H1 (cell line): Measurements from ENCODE around the gene PATJ. TPM values are rescaled to one million over a fixed set of nuclear protein-coding genes. Genes with fewer than 3 reads are reported as not detected.

Experiments used
- JUND ChIP-seq: IDR thresholded peaks from 2 replicates; pipeline ENCODE4 v1.6.1; 2011; ENCODE audit warnings: mild to moderate bottlenecking, improper control_type of control experiment, low read length
- TAF1 ChIP-seq: IDR thresholded peaks from 2 replicates; pipeline ENCODE4 v1.6.1; 2011; ENCODE audit warnings: mild to moderate bottlenecking, low read depth, low read length
- polyA plus RNA-seq, 7 experiments: library from polyadenylated mRNA; depleted of rRNA in 3 of 7; stranded (reverse) in 5 of 7; unstranded in 2 of 7; fragments of >200 nt in 5 of 7; fragments of 200-250 nt in 2 of 7; gene quantifications; 1 replicate in 5 of 7; 2 replicates in 1 of 7; 4 replicates in 1 of 7; pipeline versions ENCODE4 v1.2.1 to v1.2.3, GENCODE V29; 2011 to 2013; ENCODE audit warnings: missing spikeins in 2 of 7, mixed read lengths in 2 of 7
- total RNA-seq: library from RNA; stranded (reverse); fragmentation: NEBNext Ultra II Directional; extraction: Animal tissue kit (Norgen Biotek cat#: 25700); gene quantifications from 2 replicates; pipeline ENCODE4 v1.2.1, GENCODE V29; 2021
- TF ChIP-seq, protein P1 (sequence below): fragments of 300-600 bp; sonication (generic); IDR thresholded peaks from 2 replicates; pipeline ENCODE4 v1.7.1; 2012; ENCODE audit warnings: low read length, moderate library complexity, mild to moderate bottlenecking, inconsistent platforms; ENCODE audit not compliant: insufficient replicate concordance

PATJ gene
- total and polyA plus RNA-seq, 2 of the 8 experiments (the other 6 are each of a cell fraction or from before 2014, with no cell fraction given) = 8.2 to 55.6 TPM

DNA sequence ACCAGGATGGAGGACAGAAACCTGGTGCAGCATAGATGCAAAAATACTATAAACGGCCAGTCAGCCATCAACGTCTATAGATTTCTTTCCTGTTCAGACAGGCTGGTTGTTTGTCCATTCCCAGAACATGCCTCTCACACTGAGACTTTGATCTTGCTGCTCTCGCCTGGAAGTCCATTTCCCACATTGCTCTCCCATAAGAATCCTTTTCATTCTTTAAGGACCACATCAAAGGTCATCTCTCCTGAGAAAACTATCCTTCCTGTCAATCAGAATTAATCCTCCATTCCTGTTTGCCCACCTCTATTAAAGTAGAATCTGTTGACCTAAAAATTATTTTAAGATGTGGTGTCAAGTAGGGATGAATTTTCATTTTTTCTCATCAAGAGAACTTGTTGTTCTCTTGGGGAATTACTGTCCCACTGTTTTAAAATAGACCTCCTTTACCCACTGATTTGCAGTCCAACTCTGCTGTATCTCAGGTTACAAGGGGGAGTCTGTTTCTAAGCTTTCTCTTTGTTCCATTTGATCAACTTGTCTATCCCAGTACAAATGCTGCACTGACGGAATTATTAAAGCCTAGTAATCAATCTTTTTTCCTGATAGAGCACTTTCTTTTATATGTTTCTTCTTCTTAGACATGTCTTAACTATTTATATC lies 172.7 kb downstream of the PATJ start (continued):
- TF ChIP-seq JUND = no peak
- no peak for TF ChIP-seq TAF1
- TF ChIP-seq, protein P1, sequence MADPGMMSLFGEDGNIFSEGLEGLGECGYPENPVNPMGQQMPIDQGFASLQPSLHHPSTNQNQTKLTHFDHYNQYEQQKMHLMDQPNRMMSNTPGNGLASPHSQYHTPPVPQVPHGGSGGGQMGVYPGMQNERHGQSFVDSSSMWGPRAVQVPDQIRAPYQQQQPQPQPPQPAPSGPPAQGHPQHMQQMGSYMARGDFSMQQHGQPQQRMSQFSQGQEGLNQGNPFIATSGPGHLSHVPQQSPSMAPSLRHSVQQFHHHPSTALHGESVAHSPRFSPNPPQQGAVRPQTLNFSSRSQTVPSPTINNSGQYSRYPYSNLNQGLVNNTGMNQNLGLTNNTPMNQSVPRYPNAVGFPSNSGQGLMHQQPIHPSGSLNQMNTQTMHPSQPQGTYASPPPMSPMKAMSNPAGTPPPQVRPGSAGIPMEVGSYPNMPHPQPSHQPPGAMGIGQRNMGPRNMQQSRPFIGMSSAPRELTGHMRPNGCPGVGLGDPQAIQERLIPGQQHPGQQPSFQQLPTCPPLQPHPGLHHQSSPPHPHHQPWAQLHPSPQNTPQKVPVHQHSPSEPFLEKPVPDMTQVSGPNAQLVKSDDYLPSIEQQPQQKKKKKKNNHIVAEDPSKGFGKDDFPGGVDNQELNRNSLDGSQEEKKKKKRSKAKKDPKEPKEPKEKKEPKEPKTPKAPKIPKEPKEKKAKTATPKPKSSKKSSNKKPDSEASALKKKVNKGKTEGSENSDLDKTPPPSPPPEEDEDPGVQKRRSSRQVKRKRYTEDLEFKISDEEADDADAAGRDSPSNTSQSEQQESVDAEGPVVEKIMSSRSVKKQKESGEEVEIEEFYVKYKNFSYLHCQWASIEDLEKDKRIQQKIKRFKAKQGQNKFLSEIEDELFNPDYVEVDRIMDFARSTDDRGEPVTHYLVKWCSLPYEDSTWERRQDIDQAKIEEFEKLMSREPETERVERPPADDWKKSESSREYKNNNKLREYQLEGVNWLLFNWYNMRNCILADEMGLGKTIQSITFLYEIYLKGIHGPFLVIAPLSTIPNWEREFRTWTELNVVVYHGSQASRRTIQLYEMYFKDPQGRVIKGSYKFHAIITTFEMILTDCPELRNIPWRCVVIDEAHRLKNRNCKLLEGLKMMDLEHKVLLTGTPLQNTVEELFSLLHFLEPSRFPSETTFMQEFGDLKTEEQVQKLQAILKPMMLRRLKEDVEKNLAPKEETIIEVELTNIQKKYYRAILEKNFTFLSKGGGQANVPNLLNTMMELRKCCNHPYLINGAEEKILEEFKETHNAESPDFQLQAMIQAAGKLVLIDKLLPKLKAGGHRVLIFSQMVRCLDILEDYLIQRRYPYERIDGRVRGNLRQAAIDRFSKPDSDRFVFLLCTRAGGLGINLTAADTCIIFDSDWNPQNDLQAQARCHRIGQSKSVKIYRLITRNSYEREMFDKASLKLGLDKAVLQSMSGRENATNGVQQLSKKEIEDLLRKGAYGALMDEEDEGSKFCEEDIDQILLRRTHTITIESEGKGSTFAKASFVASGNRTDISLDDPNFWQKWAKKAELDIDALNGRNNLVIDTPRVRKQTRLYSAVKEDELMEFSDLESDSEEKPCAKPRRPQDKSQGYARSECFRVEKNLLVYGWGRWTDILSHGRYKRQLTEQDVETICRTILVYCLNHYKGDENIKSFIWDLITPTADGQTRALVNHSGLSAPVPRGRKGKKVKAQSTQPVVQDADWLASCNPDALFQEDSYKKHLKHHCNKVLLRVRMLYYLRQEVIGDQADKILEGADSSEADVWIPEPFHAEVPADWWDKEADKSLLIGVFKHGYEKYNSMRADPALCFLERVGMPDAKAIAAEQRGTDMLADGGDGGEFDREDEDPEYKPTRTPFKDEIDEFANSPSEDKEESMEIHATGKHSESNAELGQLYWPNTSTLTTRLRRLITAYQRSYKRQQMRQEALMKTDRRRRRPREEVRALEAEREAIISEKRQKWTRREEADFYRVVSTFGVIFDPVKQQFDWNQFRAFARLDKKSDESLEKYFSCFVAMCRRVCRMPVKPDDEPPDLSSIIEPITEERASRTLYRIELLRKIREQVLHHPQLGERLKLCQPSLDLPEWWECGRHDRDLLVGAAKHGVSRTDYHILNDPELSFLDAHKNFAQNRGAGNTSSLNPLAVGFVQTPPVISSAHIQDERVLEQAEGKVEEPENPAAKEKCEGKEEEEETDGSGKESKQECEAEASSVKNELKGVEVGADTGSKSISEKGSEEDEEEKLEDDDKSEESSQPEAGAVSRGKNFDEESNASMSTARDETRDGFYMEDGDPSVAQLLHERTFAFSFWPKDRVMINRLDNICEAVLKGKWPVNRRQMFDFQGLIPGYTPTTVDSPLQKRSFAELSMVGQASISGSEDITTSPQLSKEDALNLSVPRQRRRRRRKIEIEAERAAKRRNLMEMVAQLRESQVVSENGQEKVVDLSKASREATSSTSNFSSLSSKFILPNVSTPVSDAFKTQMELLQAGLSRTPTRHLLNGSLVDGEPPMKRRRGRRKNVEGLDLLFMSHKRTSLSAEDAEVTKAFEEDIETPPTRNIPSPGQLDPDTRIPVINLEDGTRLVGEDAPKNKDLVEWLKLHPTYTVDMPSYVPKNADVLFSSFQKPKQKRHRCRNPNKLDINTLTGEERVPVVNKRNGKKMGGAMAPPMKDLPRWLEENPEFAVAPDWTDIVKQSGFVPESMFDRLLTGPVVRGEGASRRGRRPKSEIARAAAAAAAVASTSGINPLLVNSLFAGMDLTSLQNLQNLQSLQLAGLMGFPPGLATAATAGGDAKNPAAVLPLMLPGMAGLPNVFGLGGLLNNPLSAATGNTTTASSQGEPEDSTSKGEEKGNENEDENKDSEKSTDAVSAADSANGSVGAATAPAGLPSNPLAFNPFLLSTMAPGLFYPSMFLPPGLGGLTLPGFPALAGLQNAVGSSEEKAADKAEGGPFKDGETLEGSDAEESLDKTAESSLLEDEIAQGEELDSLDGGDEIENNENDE = no peak
